Right atrium auricular region (tissue), 2 donors: ENCODE measurements around the gene LTK. TPM values are rescaled to one million over a fixed set of nuclear protein-coding genes. Genes with fewer than 3 reads are reported as not detected.

Source experiments
- DNase-seq: peaks from one replicate; pipeline ENCODE4 v3.0.0-alpha.2; 2019; ENCODE audit warnings: low spot score
- H3K27ac ChIP-seq, 2 donors: fragments of 200-600 bp; sonication (generic); 1 replicate in 1 of 2; 2 replicates in 1 of 2; pipeline ENCODE4 v1.5.1; 2016 to 2019
- H3K27me3 ChIP-seq, 2 donors: fragments of 200-600 bp; sonication (generic); one replicate each; pipeline versions ENCODE4 v1.5.1 to v1.6.0; 2017 to 2019
- H3K36me3 ChIP-seq: fragments of 200-600 bp; sonication (generic); one replicate; pipeline ENCODE4 v1.5.1; 2016
- H3K4me1 ChIP-seq, 2 donors: fragments of 200-600 bp; sonication (generic); one replicate each; pipeline versions ENCODE4 v1.5.1 to v1.6.0; 2017 to 2019
- H3K4me3 ChIP-seq, 2 donors: fragments of 200-600 bp; sonication (generic); 1 replicate in 1 of 2; 2 replicates in 1 of 2; pipeline ENCODE4 v1.5.1; 2017 to 2019; ENCODE audit warnings: mild to moderate bottlenecking in 1 of 2, moderate library complexity in 1 of 2
- H3K9me3 ChIP-seq, 2 donors: fragments of 200-600 bp; sonication (generic); one replicate each; pipeline ENCODE4 v1.5.1; 2019
- total RNA-seq, 2 donors: library from RNA; depleted of rRNA; stranded (reverse); fragments of >200 nt; gene quantifications; one replicate each; pipeline ENCODE4 v1.1.0, GENCODE V29; 2016
- TF ChIP-seq, protein P1 (sequence below), 2 donors: fragments of 200-600 bp; sonication (generic); IDR thresholded peaks; one replicate each; pipeline ENCODE4 v1.5.1; 2019; ENCODE audit warnings: antibody characterized with exemption in 2 of 2

Gene LTK
- total RNA-seq, 2 donors from 2014 or later: 0.98 TPM; not detected in 1

DNA sequence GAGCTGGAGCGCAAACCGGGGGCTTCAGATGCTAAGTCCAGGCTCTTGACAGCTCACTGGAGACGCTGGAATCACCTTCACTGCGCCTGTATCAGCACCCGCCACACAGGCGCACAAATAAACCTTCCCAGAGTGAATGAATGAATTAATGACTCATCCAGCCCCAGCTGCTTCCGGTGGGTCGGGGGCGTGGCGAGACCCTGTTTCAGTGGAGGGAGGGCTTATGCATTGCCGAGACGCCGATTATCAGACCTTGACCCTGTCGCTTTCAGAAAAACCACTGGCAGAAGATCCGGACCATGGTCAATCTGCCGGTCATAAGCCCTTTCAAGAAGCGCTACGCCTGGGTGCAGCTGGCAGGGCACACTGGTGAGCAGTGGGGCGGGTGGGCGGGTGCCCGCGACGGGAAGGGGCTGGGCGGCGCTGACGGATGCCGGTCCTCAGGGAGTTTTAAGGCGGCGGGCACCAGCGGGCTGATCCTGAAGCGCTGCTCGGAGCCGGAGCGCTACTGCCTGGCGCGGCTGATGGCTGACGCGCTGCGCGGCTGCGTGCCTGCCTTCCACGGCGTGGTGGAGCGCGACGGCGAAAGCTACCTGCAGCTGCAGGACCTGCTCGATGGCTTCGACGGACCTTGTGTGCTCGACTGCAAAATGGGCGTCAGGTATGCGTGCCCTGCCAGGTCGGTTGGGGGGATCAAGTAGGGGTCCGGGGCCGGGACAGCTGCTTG, 12.3 kb downstream of the LTK start:
- Histone ChIP-seq H3K27me3 (peaks cover 7 to 23% of the 10 kb centered on the region in 2 donors), H3K9me3 (no peaks in the 10 kb centered on the region), H3K4me3 (peak overlapping the region in 1 of 2 donors; percentile 34), H3K4me1 (peaks cover 0 to 23% of the 10 kb centered on the region in 2 donors), H3K36me3 (no peaks in the 10 kb centered on the region), H3K27ac (no peak overlapping the region)
- TF ChIP-seq, protein P1, sequence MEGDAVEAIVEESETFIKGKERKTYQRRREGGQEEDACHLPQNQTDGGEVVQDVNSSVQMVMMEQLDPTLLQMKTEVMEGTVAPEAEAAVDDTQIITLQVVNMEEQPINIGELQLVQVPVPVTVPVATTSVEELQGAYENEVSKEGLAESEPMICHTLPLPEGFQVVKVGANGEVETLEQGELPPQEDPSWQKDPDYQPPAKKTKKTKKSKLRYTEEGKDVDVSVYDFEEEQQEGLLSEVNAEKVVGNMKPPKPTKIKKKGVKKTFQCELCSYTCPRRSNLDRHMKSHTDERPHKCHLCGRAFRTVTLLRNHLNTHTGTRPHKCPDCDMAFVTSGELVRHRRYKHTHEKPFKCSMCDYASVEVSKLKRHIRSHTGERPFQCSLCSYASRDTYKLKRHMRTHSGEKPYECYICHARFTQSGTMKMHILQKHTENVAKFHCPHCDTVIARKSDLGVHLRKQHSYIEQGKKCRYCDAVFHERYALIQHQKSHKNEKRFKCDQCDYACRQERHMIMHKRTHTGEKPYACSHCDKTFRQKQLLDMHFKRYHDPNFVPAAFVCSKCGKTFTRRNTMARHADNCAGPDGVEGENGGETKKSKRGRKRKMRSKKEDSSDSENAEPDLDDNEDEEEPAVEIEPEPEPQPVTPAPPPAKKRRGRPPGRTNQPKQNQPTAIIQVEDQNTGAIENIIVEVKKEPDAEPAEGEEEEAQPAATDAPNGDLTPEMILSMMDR (IDR thresholded peaks at IDR 0.05): no peak
- DNase-seq: no peak

GRCh38 chr15:41499109-41499851, 14.3 kb downstream of the LTK start:
- no peaks in the 10 kb centered on the region for H3K36me3 ChIP-seq
- TF ChIP-seq, protein P1 (IDR thresholded peaks at IDR 0.05): no peak
- DNase-seq: no peak
- H3K4me3 ChIP-seq: no peak overlapping the region
- H3K9me3 ChIP-seq: no peaks in the 10 kb centered on the region
- peaks cover 7 to 23% of the 10 kb centered on the region in 2 donors for H3K27me3 ChIP-seq
- no peak overlapping the region for H3K27ac ChIP-seq
- H3K4me1 ChIP-seq: peaks cover 0 to 42% of the 10 kb centered on the region in 2 donors

GRCh38 chr15:41498657-41499056, 15.0 kb downstream of the LTK start:
- TF ChIP-seq, protein P1 (IDR thresholded peaks at IDR 0.05): no peak
- no peak for DNase-seq
- Histone ChIP-seq H3K36me3 (no peaks in the 10 kb centered on the region), H3K4me3 (no peak overlapping the region), H3K9me3 (no peaks in the 10 kb centered on the region), H3K4me1 (peaks cover 0 to 45% of the 10 kb centered on the region in 2 donors), H3K27me3 (peaks cover 7 to 23% of the 10 kb centered on the region in 2 donors), H3K27ac (no peak overlapping the region)

- Histone ChIP-seq H3K27me3 (peaks cover 0 to under 1% of the 10 kb centered on the region in 2 donors), H3K4me3 (peak overlapping the region in 1 of 2 donors; percentile 62), H3K4me1 (peaks cover 0 to 35% of the 10 kb centered on the region in 2 donors), H3K27ac (no peak overlapping the region), H3K36me3 (no peaks in the 10 kb centered on the region), H3K9me3 (no peaks in the 10 kb centered on the region)
- TF ChIP-seq, protein P1 (IDR thresholded peaks at IDR 0.05): no peak
- DNase-seq: no peak
Observed at GRCh38 chr15:41495736-41496599, 17.7 kb downstream of the LTK start.

- Histone ChIP-seq H3K36me3 (no peaks in the 10 kb centered on the region), H3K27ac (no peak overlapping the region), H3K4me3 (peak overlapping the region in 1 of 2 donors; percentile 62), H3K9me3 (no peaks in the 10 kb centered on the region), H3K27me3 (no peaks in the 10 kb centered on the region), H3K4me1 (peaks cover 0 to 34% of the 10 kb centered on the region in 2 donors)
- no peak for DNase-seq
- TF ChIP-seq, protein P1 (IDR thresholded peaks at IDR 0.05): no peak
Observed at GRCh38 chr15:41494922-41495735, 18.5 kb downstream of the LTK start.
